NCI-H2107 (cell line): Measurements from ENCODE around the gene CCSER1.
"Not testable (repeated sequence)": the region's sequence is repeated elsewhere in the genome, so short reads cannot be mapped to it uniquely, and the experiment has no call there.

ENCODE experiments used
- DNase-seq: peaks from one replicate; lab custom pipeline; 2025; lab: John Stamatoyannopoulos, UW

The CCSER1 gene

DNA sequence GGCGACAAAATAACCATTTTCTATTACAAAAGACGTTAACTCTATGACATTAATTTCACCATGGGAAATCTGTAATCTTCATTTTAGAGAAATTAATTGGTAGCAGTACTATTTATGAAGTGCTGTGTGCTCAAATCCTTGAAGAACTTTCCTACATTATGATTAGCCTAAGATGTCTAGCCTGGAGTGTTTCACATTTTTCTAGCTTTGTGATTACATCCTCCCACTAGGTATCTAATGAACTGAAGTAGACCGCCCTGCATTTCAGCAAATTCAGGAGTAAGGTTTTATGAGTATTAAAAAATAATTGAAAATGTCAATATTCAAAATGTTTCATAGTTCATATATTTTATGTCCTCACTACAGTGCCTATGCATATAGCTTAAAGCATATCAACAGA, 713.1 kb downstream of the CCSER1 start:
- DNase-seq: no peak

DNA sequence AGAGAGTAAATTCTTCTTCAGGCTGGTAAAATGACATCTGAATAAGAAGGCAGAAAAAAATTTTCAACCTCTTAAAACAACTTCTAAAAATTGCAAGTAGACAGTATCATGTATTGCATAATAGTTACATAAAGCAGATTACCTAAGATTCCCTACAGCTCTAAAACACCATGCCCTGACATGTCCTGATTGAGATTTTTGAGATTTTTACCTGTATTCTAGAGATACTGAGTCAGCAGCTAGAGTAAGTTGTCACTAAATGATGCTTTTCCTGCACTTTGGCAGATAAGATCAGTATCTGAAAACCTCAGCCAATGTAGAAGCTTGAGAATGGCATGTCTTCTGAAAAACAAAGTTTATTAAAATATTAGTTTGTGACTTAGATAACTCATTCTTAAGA, 713.6 kb downstream of the CCSER1 start:
- no peak for DNase-seq

DNA sequence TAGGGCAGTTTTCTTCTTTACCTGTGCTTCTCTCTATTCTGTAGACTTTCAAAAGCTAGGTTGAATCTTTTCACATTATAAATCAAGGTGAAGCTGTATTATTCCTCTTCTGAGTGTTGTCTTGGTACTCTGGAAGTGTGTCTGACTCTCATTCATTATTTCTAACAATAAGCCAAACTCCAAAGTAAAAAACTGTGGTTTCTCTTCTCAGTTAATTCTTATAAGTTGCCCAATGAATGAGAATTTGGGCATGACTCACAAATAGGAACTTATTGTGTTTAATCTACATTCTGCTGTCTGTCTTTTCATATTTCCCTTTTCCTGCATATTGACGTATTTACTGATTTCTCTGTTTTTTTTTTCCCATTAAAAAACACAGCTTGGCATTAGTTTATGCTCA, 714.5 kb downstream of the CCSER1 start:
- no peak for DNase-seq

DNA sequence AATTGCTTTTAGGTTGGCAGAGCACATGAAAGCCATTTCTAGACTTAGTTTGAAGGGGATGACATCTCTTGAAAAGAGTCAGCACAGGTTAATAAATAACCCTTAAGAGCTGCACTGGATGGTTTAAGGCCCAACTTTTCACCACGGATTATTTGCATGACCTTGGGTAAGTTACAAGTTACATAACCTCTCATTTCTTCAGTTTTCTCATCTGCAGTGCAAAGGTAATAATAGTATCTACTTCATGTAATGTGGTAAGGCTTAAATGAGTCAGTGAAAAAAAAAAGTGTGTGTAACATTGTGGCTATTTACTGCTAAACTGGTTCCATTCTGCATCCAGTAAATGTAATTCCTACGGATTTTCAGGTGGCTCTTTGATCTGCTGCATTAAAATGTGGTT, 715.8 kb downstream of the CCSER1 start:
- no peak for DNase-seq

DNA sequence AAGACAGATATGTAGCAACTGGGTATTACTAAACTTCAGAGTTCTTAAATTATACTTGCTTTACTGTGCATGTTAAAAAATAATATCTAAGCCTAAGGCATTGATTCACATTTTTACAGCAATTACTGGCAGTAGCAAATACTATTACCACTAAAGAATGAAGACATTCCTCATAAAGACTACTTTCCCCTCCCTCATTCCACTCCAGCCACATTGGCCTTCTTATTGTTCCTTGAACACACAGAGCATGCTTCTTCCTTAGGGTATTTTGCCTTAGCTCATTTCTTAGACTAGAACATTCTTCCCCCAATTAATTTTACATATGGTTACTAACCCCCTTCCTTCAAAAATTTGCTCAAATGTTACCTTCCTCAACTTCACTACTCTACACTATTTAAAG, 717.0 kb downstream of the CCSER1 start:
- DNase-seq: no peak

DNA sequence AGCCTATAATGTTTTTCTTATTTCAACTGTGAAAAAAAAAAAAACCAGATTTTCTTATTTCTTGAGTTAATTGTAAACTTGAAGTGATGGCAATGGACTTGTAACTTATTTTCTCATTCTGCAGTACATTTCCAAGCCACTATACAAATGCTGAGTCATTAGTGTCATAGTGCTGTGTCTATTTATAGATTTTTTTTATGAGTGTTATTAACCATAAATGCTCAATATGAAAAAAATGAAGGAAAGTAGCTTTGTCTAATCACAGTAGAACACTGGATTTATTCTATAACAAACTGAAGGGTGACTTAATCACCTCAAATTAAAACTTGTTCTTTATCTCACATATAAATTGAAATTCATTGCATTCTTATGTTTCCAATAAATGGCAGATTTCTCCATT, 718.6 kb downstream of the CCSER1 start:
- DNase-seq: no peak

DNA sequence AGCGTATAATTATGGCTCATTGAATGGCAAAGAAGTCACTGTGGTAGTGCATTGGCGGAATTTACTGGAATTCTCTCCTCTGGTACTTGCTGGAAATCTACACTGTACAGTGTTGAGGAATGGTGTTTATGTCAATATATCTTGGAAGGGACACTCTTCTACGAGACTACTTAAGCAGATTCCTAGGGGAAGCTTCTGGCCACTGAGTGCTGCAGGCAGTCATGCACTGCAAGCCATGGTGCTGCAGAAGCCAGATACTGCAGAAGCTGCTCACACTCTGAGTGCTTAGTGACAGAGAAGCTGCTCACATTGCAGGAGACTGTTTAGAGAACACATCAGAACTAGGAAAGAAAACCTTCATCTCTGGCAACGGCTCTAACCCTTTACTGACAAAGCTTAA, 725.0 kb downstream of the CCSER1 start:
- no peak for DNase-seq

DNA sequence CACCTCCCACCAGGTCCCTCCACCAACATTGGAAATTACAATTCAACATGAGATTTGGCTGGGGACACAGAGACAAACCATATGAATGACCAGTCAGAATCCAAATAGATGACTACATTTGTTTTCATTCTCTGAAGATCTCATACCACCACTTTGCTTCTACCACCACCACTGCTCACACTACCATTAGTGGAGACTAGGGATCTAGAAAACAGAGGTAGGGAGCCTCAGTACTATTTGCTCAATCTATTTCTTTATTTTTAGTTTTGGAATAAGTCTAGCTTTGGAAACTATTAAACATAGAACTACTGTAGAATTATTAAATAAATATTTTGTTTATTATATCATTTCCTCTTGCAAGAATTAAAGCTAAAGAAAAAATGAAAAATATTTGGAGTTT, 727.9 kb downstream of the CCSER1 start:
- DNase-seq: no peak

DNA sequence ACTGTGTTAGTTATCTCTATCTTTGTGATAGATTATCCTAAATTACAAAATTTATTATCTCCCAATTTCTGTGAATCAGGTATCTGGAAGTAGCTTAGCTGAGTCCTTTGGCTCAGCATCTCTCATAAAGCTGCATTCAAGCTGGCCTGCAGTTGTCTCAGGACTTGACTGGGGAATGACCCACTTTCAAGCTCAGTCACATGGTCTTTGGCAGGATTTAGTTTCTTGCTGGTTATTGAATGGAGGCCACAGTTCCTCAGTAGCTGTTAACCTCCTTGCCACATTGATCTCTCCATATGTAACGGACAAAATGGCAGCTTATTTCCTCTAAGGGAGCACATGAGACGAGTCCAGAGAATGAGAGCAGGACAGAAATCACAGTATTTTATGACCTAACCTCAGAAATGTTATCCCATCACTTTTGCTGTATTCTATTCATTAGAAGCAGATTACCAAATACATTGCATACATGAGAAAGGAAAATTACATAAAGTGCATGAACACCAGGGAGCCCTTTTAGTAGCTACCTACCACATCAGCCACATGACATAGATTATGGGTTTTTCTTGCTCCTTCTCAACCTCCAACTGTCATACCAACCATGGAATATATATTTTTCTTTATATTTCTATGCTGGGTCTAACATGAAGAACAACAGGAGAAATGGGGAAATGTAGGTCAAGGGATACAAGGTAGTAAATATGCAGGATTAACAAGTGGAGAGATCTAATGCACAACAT, 730.1 kb downstream of the CCSER1 start:
- DNase-seq: no peak

DNA sequence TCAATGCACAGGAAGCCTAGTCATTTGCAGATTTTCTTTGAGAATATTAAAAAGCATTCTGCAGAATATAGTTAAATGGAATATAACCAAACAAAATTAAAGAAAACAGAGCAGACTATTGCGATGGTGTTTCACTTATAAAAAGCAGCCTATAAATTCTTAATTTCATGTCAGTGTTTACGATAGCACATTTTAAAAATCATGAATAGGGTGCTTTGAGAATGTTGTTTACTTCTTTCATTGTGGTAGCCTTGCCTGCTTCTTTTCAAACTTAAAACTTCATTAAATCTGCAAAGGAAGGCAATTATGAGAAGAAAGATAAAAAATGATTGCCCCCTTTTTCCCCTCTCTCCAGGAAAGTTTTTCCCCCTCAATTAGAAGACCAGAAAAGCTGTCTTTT, 748.6 kb downstream of the CCSER1 start:
- no peak for DNase-seq

DNA sequence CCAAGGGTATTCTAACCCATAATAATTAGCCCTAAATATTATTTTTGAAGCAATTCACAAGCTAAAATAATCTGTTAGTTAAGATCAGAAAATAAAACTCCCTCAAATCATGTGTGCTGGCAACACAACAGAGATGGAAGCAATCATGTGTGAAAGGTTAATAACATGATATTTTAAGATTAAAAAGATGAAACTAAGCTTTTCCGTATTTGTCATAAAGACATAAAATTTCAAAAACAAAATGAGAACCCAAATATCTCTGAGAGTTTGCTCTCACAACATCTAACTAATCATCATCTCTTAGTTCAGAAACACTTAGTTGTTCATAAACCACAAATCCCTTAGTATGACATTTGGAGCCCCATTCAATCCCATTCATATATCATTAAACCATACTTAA, 749.1 kb downstream of the CCSER1 start:
- DNase-seq: no peak

DNA sequence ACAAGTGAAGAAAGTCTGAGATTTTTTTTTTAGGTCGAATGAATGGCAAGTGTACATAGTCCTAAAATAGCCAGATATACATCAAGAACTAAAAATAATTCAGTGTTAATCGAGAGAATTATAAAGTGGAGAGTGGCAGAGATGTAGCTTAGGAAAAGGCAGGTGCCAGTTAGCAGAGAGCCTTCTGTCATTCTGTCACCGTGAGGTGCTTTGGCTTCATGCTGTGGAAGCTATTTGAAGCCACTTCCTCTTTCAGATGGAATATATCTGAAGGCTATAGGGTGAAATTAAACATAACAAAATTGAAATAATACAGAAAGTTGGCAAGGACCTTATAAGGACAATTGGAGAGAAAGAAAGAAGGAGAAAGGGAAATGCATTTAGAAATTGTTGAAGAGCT, 756.3 kb downstream of the CCSER1 start:
- no peak for DNase-seq

DNA sequence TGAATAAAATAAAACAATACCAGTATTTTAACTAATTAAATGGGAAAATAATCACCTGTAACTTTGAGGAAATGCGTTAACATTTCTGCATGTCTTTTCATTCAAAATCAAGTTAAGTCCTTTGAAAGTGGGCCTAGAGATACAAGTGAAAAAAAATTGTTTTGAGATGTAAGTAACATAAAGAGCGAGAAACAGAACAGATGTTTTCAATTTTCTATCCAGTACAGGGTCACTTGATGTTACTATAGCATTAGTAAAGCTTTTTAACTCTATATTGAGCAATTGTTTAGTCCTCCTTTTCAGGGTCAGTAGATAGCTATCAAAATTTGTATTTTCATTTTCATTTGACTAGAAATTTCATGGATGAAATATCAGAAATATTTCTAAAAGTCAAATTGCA, 761.4 kb downstream of the CCSER1 start:
- DNase-seq: no peak

DNA sequence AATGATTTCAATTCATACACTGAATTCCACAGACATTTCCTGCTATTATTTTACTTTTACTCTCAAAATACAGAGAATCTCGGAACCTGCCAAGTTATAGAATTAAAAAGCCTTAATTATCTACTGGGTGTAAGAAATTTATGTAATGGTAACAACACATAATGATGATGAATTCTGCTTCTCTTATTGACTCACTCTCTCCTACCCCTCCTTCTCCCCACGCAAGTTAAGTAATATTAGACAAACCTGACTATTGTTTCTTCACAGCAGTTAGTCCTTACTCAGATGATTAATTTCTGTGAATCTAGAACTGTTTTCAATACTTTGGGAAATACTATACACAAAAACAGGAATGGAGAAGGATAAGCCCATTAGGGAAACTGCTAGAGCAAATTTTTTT, 762.0 kb downstream of the CCSER1 start:
- DNase-seq: no peak

DNA sequence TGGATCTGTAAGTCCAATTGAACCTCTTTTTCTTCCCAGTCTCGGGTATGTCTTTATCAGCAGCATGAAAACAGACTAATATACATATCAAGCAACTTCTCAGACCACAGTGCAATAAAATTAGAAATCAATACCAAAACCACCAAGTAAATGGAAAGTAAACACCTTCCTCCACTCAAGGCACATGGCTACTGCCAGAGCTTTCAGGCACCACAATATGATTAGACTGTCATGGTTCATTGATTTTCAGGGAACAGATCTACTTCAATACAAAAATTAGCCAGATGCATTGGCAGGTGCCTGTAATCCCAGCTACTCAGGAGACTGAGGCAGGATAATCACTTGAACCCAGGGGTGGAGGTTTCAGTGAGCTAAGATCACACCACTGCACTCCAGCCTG, 776.2 kb downstream of the CCSER1 start:
- not testable (repeated sequence) for DNase-seq

DNA sequence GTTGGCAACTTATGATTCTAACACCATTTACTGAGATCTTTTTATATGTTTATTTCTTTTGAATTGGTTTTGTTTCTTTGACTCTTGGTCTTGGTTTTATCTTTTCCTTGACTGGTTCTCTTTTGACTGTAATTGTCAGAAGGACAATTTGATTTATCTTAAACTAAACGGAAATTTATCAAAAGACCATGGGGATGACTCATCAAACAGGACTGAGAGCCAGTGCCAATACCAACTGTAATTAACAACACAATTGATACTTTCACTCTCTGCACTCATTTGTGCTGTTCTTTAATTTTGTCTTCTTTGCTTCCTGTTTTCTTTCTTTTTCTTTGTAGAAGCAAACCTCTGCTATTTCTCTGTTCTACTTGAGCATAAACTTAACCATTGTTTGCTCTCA, 776.8 kb downstream of the CCSER1 start:
- DNase-seq: no peak

DNA sequence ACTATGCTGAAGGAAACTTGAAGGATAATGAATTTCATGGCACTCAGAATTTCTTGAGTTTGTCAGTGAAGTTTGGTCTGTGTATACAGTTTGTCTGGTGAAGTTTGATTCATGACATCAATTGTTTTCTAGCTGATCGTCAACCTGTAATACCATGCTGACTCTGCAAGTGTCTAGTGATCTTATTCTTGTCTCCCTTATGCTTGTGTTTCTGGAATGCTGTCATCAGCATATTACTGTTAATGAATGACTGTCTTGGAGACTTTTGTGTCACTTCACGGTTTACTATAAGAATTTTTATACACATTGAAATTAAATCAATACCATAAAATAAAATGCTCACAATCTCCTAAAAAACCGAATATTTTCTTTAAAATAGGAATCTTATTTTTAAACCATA, 779.0 kb downstream of the CCSER1 start:
- no peak for DNase-seq

DNA sequence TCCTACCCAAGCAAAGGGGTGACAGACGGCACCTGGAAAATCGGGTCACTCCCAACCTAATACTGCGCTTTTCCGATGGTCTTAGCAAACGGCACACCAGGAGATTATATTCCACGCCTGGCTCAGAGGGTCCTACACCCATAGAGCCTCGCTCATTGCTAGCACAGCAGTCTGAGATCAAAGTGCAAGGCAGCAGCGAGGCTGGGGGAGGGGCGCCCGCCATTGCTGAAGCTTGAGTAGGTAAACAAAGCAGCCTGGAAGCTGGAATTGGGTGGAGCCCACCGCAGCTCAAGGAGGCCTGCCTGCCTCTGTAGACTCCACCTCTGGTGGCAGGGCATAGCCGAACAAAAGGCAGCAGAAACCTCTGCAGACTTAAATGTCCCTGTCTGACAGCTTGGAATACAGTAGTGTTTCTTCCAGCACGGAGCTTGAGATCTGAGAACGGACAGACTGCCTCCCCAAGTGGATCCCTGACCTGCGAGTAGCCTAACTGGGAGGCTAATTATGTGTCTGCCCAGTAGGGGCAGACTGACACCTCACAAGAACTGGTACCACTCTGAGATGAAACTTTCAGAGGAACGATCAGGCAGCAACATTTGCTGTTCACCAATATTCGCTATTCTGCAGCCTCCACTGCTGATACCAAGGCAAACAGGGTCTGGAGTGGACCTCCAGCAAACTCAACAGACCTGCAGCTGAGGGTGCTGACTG, 784.7 kb downstream of the CCSER1 start:
- not testable (repeated sequence) for DNase-seq

DNA sequence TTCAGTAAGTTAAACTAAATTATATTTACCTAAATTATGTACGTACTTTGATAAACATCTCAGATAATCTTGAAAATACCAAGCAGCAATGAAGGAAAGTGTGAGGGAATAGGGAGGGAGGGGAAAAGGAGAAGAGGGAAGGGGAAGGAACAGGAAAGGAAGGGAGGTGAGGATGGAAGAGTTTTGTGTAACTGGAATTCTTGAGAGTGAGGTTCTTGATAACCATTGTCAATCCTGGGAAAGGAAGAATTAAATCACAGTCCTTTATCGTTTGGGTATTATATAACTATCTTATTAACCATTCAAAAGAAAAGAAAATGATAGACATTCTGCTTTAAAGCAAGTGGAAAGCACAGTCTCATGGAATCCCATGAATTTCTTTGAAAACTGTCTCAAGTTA, 795.0 kb downstream of the CCSER1 start:
- DNase-seq: no peak

DNA sequence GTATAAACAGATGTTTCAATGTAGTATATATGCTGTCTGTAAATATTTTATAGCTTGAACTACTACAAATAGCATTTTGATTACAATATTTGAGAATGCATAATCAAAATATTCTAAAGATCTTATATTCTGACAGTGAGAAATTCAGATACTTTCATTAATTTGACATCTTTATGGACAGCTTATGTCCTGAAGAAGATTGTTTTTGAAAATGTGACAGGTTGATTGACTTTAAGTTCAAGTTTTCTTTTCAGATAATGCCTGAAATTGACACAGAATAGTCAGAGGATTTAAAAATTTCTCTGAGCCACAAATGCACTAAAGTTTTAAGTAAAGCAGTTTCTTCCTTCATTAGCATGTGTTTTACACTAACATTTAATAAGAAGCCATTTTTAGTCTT, 799.8 kb downstream of the CCSER1 start:
- DNase-seq: no peak

DNA sequence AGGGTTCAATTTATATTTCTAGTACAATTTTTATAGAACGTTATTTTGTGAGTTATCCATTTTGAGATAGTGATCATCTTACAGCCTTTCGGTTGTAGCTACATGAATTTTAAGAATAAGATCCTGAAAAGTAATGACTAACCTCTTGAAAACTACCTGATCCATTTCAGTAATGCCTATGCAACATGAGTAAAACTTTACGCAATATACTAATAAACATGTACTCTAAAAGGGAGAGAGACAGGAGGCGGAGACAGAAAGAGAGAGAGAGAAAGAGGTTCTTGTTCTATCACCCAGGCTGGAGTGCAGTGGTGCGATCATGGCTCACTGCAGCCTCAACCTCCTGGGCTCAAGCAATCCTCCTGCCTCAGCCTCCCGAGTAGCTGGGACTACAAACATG, 816.1 kb downstream of the CCSER1 start:
- no peak for DNase-seq

DNA sequence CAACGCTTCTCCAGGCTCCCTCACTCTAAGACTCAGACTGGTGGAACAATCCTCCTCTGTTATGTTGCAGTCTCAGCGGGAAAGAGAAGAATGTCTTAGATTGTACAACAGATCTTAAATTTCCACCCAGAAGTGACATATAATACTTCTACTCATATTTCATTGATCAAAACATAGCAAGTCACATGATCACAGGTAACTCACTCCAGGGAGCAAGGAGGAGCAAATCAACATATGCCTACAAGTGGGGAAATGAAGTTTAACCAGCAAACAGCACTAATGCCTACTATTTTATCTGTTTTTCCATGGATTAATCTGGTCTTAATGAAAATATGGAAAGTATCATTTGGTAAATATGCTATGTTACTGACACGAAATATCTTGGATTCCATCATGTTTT, 819.8 kb downstream of the CCSER1 start:
- DNase-seq: no peak

DNA sequence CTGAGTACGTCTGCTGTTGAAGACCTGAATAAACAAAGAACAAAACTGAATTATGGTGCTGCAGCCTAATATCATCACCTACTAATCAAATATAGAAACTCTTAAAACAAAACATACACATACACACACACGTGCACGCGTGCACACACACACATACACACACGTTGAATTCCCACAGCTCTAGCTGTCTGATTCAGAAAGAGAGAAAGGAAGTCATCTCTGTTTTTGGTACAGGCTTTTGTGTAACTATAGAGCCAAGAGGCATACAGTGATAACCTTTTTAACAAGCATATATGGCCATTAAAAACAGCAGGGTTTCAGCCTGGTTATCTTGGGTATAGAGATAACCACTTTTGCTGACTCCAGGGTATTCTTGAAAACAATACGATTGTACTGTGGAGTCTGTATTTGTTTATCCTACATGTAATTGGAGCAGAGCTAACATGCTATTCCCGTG, 823.2 kb downstream of the CCSER1 start:
- DNase-seq: no peak

DNA sequence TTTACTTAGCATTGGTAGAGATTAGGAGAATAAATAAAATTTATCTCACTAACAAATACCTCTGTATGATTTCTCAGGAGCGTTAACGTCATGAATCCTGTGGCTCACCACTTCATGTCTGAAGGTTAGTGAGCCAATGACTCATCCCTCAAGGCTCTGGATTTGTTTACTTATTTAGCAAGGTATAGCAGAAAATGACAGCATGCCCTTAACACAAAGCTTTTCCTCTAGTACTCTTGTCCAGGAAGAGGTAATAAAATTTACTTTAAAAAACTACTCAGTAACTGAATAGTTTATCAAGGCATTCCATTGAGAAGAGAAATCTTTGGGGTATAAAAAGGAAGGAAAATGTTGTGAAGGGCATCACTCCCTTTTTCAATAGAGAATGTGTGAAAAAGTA, 823.8 kb downstream of the CCSER1 start:
- no peak for DNase-seq
